Adipocyte (in vitro differentiated cells): ENCODE results near the gene B3GAT1.

Source experiments
- DNase-seq: peaks from one replicate; pipeline ENCODE4 v3.0.0-alpha.2; 2015; ENCODE audit warnings: low read depth
- H3K27me3 ChIP-seq: replicated peaks from 2 replicates; pipeline ENCODE4 v1.7.0; 2013; ENCODE audit warnings: mild to moderate bottlenecking, low read length, moderate library complexity; ENCODE audit not compliant: control insufficient read depth, insufficient read depth
- H3K36me3 ChIP-seq: 2 replicates; pipeline ENCODE4 v1.7.0; 2013; ENCODE audit warnings: low read length, mild to moderate bottlenecking, moderate library complexity; ENCODE audit not compliant: control insufficient read depth, insufficient read depth, severe bottlenecking
- H3K4me1 ChIP-seq: 2 replicates; pipeline ENCODE4 v1.7.0; 2013; ENCODE audit warnings: mild to moderate bottlenecking, low read length, moderate library complexity; ENCODE audit not compliant: control insufficient read depth, insufficient read depth
- H3K4me3 ChIP-seq: 2 replicates; pipeline ENCODE4 v1.7.0; 2013; ENCODE audit warnings: mild to moderate bottlenecking, low read length, moderate library complexity
- H3K9ac ChIP-seq: 2 replicates; pipeline ENCODE4 v1.7.0; 2013; ENCODE audit warnings: mild to moderate bottlenecking, low read length, moderate library complexity
- H3K9me3 ChIP-seq: 2 replicates; pipeline ENCODE4 v1.7.0; 2013; ENCODE audit warnings: mild to moderate bottlenecking, low read length, moderate library complexity; ENCODE audit not compliant: control insufficient read depth

B3GAT1 gene

GRCh38 chr11:134365011-134365925, 46.8 kb downstream of the B3GAT1 start:
- no peak for DNase-seq

DNA sequence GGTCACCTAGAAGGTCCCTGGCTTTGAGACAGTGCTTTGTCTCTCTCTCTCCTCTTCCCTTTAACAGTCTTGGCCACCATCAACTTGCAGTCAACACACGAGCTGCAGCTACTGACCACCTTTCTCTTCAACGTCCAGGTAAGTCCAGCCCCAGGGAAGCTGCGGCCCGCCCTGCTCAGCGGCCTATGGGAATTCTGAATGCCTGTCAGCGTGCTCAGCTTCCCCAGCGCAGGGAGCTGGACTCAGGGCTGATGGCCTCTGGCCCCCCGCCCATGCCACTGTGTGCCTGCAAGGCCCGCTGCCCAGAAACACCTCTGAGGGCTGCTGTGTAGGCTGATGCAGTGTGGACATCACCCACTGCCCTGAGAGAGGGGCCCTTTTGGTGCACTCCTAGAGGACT, 47.8 kb downstream of the B3GAT1 start:
- no peaks in the 10 kb centered on the region for H3K36me3 ChIP-seq
- H3K9me3 ChIP-seq: no peaks in the 10 kb centered on the region
- no peak overlapping the region for H3K4me3 ChIP-seq
- H3K27me3 ChIP-seq: peaks cover 24% of the 10 kb centered on the region
- no peaks in the 10 kb centered on the region for H3K4me1 ChIP-seq
- H3K9ac ChIP-seq: no peak overlapping the region
- DNase-seq: no peak

More at GRCh38 chr11:134365011-134365925, 46.8 kb downstream of the B3GAT1 start:
- Histone ChIP-seq H3K4me1 (no peaks in the 10 kb centered on the region), H3K9ac (no peak overlapping the region), H3K4me3 (no peak overlapping the region), H3K9me3 (no peaks in the 10 kb centered on the region), H3K27me3 (peaks cover 15% of the 10 kb centered on the region), H3K36me3 (no peaks in the 10 kb centered on the region)

DNA sequence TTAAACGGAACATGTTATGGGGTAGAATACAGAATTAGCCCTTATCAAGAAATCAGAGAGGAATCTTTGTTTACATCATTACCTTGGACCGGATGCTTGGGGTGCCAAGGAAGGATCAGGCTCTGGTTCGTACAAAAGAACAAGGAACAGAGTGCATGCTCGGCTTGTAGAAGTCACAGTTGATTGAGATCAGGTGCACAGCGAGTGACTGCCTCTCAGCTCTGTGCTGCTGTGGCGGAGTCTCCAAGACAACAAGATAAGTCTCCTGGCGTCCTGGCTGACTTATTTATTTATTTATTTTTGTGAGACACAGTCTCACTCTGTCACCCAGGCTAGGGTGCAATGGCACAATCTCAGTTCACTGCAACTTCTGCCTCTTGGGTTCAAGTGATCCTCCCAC, 48.5 kb downstream of the B3GAT1 start:
- Histone ChIP-seq H3K4me1 (no peaks in the 10 kb centered on the region), H3K36me3 (no peaks in the 10 kb centered on the region), H3K9ac (no peak overlapping the region), H3K27me3 (peaks cover 31% of the 10 kb centered on the region), H3K4me3 (no peak overlapping the region), H3K9me3 (no peaks in the 10 kb centered on the region)
- no peak for DNase-seq

DNA sequence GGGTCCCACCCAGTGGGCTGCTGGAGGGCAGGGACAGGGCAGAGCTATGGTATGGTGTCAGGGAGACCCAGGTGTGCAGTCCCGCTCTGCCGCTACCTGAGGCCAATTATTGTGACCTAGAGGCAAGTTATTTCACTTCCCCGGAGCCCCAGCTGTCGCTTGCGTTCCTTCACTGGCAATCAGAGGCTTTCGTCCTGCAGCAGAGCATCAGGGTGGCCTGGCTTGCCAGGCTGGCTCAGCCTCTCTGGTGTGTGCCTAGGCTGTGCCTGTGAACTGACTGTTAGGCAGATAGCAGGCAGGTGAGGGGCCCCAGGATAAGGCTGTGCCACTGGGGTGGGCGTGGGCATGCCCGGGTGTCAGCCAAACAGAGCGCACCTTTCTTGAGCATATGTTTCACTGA, 48.9 kb downstream of the B3GAT1 start:
- H3K27me3 ChIP-seq: peaks cover 33% of the 10 kb centered on the region
- no peaks in the 10 kb centered on the region for H3K9me3 ChIP-seq
- no peaks in the 10 kb centered on the region for H3K4me1 ChIP-seq
- no peak overlapping the region for H3K4me3 ChIP-seq
- H3K9ac ChIP-seq: no peak overlapping the region
- H3K36me3 ChIP-seq: no peaks in the 10 kb centered on the region
- no peak for DNase-seq

- no peak overlapping the region for H3K9ac ChIP-seq
- no peaks in the 10 kb centered on the region for H3K9me3 ChIP-seq
- H3K36me3 ChIP-seq: no peaks in the 10 kb centered on the region
- H3K4me1 ChIP-seq: no peaks in the 10 kb centered on the region
- no peak overlapping the region for H3K4me3 ChIP-seq
- H3K27me3 ChIP-seq: peaks cover 34% of the 10 kb centered on the region
- DNase-seq: no peak
Observed at GRCh38 chr11:134362192-134362901, 49.7 kb downstream of the B3GAT1 start.

- H3K4me1 ChIP-seq: no peaks in the 10 kb centered on the region
- H3K9me3 ChIP-seq: no peaks in the 10 kb centered on the region
- H3K9ac ChIP-seq: no peak overlapping the region
- H3K36me3 ChIP-seq: no peaks in the 10 kb centered on the region
- no peak overlapping the region for H3K4me3 ChIP-seq
- peaks cover 39% of the 10 kb centered on the region for H3K27me3 ChIP-seq
- DNase-seq: no peak
Observed at GRCh38 chr11:134361661-134362060, 50.4 kb downstream of the B3GAT1 start.

GRCh38 chr11:134360050-134360835, 51.8 kb downstream of the B3GAT1 start:
- H3K9ac ChIP-seq: no peak overlapping the region
- peak; percentile 38 for DNase-seq
- no peaks in the 10 kb centered on the region for H3K4me1 ChIP-seq
- H3K27me3 ChIP-seq: peaks cover 39% of the 10 kb centered on the region
- H3K36me3 ChIP-seq: no peaks in the 10 kb centered on the region
- H3K9me3 ChIP-seq: no peaks in the 10 kb centered on the region
- H3K4me3 ChIP-seq: no peak overlapping the region

- no peak for DNase-seq
- Histone ChIP-seq H3K9ac (no peak overlapping the region), H3K27me3 (peaks cover 38% of the 10 kb centered on the region), H3K36me3 (no peaks in the 10 kb centered on the region), H3K4me1 (no peaks in the 10 kb centered on the region), H3K9me3 (no peaks in the 10 kb centered on the region), H3K4me3 (no peak overlapping the region)
Observed at GRCh38 chr11:134359646-134360045, 52.4 kb downstream of the B3GAT1 start.

GRCh38 chr11:134358856-134359490, 53.1 kb downstream of the B3GAT1 start:
- Histone ChIP-seq H3K27me3 (peaks cover 31% of the 10 kb centered on the region), H3K4me1 (no peaks in the 10 kb centered on the region), H3K4me3 (no peak overlapping the region), H3K9me3 (no peaks in the 10 kb centered on the region), H3K36me3 (no peaks in the 10 kb centered on the region), H3K9ac (no peak overlapping the region)
- no peak for DNase-seq

DNA sequence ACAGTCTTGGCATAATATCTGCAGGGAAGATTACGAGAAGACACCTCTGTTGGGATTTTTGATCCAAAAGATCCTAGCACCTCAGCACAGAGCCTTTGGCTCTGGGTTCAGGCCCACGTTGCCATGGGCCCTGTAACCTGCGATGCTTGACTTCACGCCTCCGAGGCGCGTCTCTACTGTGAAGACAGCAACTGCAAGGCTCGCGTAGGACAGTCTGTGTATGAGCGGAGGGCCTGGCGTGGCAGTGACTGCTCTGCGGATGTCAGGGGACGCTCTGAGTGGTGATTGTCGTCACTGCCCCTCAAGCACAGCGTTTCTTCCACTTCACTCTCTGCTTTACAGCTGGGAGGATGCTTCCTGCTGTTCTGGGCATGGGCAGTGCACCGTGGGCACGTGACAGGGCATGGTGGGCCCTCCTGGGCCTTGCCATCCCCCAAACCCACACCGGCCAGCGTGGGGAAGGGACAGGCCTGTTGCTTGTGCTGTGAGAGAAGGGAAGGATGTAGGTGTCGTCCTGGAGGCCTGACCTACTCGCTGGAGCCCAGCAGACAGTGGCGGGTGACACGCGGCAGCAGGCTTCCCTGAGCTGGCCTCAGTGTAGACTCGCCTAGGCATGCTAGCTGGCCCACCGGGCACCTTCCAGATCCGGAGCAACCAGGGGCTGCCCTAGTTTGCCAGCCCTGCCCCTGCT, 53.7 kb downstream of the B3GAT1 start:
- Histone ChIP-seq H3K4me1 (no peaks in the 10 kb centered on the region), H3K4me3 (no peak overlapping the region), H3K9ac (no peak overlapping the region), H3K27me3 (peaks cover 30% of the 10 kb centered on the region), H3K9me3 (no peaks in the 10 kb centered on the region), H3K36me3 (no peaks in the 10 kb centered on the region)
- DNase-seq: no peak
